BJ (cell line): Measurements from ENCODE around the gene MARCO. TPM values are rescaled to one million over a fixed set of nuclear protein-coding genes. Genes with fewer than 3 reads are reported as not detected.
A peak's percentile ranks its signal among the peaks of the same experiment; 100 is the strongest.
"Not testable (repeated sequence)": the region's sequence is repeated elsewhere in the genome, so short reads cannot be mapped to it uniquely, and the experiment has no call there.

Experiments
- CTCF ChIA-PET: fragments of 350-600 bp; formaldehyde crosslinking; extraction: SDS; loops from one replicate; lab custom pipeline; 2021; ENCODE audit warnings: antibody characterized with exemption, inconsistent platforms; lab: Yijun Ruan, JAX
- POLR2A ChIA-PET: fragments of 300-600 bp; sonication (Branson Sonifier 250); formaldehyde crosslinking; extraction: SDS; loops from one replicate; lab custom pipeline; 2021; ENCODE audit warnings: antibody characterized with exemption; lab: Charles Lee
- DNase-seq: peaks from one replicate; pipeline ENCODE4 v3.0.0-alpha.2; 2011; ENCODE audit warnings: low read depth
- H3K27me3 ChIP-seq: 2 replicates; pipeline ENCODE4 v1.6.0; 2011; ENCODE audit warnings: low read length; ENCODE audit not compliant: control insufficient read depth, insufficient read depth
- H3K36me3 ChIP-seq: 2 replicates; pipeline ENCODE4 v1.5.1; 2011; ENCODE audit warnings: low read length; ENCODE audit not compliant: control insufficient read depth, insufficient read depth
- H3K4me3 ChIP-seq: 2 replicates; pipeline ENCODE4 v1.5.1; 2011; ENCODE audit warnings: low read depth, mild to moderate bottlenecking, control low read depth, low read length
- polyA plus RNA-seq: library from polyadenylated mRNA; depleted of rRNA; stranded (reverse); fragments of >200 nt; gene quantifications from 2 replicates; pipeline ENCODE4 v1.2.3, GENCODE V29; 2011
- TF ChIP-seq, protein P1 (sequence below): IDR thresholded peaks from 2 replicates; pipeline ENCODE4 v1.5.1; 2011; ENCODE audit warnings: low read depth, mild to moderate bottlenecking, control low read depth, inconsistent platforms, low read length, moderate library complexity; ENCODE audit not compliant: insufficient read depth

Gene MARCO
- polyA plus RNA-seq, 1 experiment: not detected

GRCh38 chr2:119025762-119026351 is 83.9 kb downstream of the MARCO start:
- POLR2A ChIA-PET: no interaction called here
- no peak overlapping the region for H3K4me3 ChIP-seq
- no peaks in the 10 kb centered on the region for H3K27me3 ChIP-seq
- DNase-seq: no peak
- CTCF ChIA-PET: interaction anchor here (0.5 to 4.5 kb wide), 4 partner anchors 10 to 265 kb away, joined by 3 to 30 read pairs (median 6); no protein-coding TSS in a partner anchor
- H3K36me3 ChIP-seq: no peaks in the 10 kb centered on the region
- TF ChIP-seq, protein P1, sequence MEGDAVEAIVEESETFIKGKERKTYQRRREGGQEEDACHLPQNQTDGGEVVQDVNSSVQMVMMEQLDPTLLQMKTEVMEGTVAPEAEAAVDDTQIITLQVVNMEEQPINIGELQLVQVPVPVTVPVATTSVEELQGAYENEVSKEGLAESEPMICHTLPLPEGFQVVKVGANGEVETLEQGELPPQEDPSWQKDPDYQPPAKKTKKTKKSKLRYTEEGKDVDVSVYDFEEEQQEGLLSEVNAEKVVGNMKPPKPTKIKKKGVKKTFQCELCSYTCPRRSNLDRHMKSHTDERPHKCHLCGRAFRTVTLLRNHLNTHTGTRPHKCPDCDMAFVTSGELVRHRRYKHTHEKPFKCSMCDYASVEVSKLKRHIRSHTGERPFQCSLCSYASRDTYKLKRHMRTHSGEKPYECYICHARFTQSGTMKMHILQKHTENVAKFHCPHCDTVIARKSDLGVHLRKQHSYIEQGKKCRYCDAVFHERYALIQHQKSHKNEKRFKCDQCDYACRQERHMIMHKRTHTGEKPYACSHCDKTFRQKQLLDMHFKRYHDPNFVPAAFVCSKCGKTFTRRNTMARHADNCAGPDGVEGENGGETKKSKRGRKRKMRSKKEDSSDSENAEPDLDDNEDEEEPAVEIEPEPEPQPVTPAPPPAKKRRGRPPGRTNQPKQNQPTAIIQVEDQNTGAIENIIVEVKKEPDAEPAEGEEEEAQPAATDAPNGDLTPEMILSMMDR: no peak

DNA sequence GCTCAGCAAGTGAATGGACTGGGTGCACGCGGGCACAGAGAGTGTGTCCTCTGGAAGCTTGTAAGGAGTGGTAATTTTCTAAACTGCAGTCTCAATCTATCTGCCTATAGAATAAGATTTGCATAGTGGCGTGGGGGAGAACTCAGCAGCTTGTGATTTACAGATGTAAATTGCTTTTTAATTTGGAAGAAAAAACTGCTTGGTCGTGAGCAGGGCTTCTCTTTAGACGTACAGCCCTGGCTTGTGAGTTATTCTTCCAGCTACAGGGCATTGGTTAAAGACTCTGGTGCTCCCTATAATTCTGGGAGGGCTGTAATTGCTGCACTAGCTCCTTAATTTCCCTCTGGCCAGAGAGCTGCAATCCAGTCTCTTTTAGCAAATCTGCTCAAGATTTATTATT is 84.9 kb downstream of the MARCO start:
- ChIA-PET CTCF (interaction anchor here (0.7 to 4.5 kb wide), 4 partner anchors 9 to 264 kb away, joined by 3 to 30 read pairs (median 5); no protein-coding TSS in a partner anchor), POLR2A (no interaction called here)
- no peak for DNase-seq
- no peak overlapping the region for H3K4me3 ChIP-seq
- TF ChIP-seq, protein P1: no peak
- no peaks in the 10 kb centered on the region for H3K27me3 ChIP-seq
- no peaks in the 10 kb centered on the region for H3K36me3 ChIP-seq

DNA sequence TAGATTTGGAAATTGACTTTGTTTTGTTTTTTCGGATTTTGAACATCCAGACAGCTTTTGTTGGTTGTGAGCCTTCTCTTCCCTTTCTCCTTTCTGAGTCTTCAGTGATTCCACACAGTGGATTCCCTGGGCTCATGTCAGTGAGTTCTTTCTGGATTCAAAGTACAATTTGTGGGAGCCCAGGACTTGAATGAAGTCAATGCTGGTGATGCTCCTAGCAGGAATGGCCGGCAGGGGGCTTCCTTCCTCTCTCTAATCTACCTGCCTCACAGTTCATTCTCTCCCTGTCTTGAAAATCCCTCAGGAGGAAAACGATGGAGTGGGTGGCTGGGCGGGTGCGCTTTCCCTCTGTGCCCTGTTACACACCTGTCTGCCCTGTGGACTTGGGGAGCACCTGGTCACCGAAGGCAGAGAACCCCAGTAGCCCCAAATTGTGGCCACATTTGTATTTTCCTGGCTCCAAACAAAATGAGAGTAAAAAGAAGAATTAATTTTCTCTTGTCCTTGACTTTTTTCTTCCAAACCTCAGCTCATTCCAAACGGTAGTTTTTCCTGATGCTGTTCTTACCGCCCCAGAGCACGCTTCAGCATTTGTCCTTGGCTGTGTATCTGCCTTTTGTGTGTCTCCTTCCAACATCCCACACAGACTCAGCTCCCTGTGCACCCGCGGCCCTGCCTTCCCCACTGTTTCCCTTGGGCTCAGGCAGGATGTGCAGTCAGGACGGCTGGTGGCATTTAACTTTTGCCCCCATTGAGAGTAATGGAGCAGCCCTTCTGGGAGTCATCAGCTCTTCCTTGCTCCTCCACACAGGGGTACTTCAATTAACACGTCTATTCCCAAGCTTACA is 86.6 kb downstream of the MARCO start:
- Histone ChIP-seq H3K27me3 (no peaks in the 10 kb centered on the region), H3K36me3 (no peaks in the 10 kb centered on the region), H3K4me3 (no peak overlapping the region)
- TF ChIP-seq, protein P1: peak; percentile 58
- ChIA-PET CTCF (interaction anchor here (0.6 to 4.5 kb wide), 6 partner anchors 41 to 262 kb away, joined by 3 to 30 read pairs (median 4); no protein-coding TSS in a partner anchor), POLR2A (no interaction called here)
- DNase-seq: no peak

- ChIA-PET CTCF (interaction anchor here (0.7 to 4.5 kb wide), 5 partner anchors 116 to 261 kb away, joined by 3 to 30 read pairs (median 4); no protein-coding TSS in a partner anchor), POLR2A (no interaction called here)
- Histone ChIP-seq H3K4me3 (no peak overlapping the region), H3K36me3 (no peaks in the 10 kb centered on the region), H3K27me3 (no peaks in the 10 kb centered on the region)
- TF ChIP-seq, protein P1: no peak
- no peak for DNase-seq
These were observed 87.3 kb downstream of the MARCO start for GRCh38 chr2:119029297-119029696.

GRCh38 chr2:119037922-119038321 is 95.9 kb downstream of the MARCO start:
- H3K4me3 ChIP-seq, H3K36me3 ChIP-seq, H3K27me3 ChIP-seq, POLR2A ChIA-PET, DNase-seq: not testable (repeated sequence)
- CTCF ChIA-PET: interaction anchor here (0.6 to 0.7 kb wide), 2 partner anchors 123 to 189 kb away, joined by 3 read pairs; no protein-coding TSS in a partner anchor
